ENCODE results near the gene RTN4IP1.
A peak's percentile ranks its signal among the peaks of the same experiment; 100 is the strongest.

Gene RTN4IP1

DNA sequence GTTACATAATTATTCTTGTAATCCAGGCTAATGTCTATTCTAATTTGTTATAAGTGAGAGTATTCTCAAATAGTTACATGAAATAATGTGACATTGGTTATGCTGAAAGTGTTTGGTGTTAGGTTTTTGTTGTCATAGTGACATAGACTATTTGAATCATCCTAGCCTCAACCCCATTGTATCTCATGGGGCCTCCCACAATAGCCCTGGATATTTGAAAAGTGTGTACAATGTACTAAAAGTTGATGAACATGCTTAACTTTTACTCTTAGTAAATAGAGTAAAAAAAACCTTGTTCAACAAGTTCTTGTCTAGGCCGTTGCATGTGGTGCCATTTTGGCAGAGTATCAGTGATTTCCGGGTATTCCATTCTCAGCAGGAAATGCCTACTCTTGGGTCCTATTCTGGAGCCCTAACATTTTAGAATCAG lies 83.0 kb downstream of the RTN4IP1 start:
- no peak for DNase-seq

DNA sequence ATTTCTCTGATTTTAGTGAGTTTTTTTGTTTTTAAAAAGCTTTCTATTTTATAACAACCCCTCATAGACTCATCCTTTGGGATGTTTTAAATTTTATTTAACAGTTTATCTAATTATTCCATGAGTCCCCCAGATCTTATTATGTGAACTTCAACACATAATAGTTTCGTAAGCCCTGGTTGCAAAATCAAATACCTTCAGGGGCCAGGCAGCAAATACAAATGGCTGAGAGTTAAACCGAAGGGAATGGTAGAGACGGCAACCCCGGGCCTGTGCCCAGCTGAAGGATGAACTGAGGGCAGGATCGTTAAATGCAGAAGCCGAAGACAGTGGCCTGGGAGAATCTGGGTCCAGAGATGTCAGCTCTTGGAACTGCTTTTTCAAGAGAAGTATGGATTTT lies 88.4 kb downstream of the RTN4IP1 start:
- no peak for DNase-seq

DNA sequence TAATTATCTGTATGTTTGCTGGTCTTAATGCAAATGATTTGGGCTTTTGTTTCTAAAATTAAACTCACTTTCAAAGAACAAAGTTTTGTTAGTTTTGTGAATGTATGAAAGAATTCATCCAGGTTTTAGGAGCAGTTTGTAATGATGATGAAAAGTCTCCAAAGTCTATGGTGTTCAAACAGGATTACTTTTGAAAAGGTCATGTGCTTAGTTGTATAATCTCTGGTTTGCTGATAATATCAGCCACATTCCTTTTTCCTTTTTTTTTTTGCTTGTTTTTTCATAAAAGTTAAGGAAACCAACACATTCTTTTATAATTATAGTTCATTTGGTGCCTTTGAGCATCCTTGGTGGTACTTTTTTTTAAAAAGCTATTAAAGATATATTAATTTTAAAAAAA lies 88.9 kb downstream of the RTN4IP1 start:
- DNase-seq = no peak

DNA sequence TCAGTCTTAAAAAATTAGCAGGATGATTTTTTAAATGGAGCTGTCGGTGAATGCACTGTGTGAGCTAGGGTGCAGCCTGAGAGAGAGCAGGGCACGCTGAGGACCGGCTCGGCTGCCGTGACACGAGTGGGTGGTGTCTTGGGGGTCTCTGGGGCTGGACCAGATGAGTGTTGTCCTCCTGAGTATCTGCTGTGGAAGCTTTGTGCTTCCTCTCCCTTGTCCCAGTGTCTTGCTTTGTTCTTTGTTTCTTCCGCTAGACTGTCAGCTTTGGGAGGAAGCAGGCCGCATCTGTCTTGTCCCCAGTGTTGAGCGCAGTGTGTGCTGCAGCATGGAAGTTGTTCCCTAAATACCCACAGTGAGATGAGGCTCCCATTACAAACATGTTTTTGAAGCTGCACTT lies 89.4 kb downstream of the RTN4IP1 start:
- peak; percentile 50 for DNase-seq

DNA sequence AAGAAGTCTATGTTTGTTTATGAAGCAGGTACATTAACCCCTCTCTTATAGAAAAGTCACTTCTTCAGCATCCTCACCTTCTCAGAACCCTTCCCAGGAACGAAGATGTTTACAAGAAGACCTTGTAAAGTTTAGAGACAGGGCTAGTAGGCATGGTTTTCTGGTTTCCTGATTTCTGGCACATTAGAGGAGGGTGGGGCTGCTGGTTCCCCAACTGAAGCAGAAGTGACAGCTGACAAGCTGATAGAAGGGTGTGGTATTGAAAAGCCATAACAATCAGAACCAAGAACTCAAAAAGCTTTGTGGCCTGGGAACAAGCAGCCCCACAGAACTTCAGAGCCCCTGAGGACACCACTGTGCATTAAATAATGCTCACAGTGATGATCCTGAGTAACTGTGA lies 91.2 kb downstream of the RTN4IP1 start:
- no peak for DNase-seq

DNA sequence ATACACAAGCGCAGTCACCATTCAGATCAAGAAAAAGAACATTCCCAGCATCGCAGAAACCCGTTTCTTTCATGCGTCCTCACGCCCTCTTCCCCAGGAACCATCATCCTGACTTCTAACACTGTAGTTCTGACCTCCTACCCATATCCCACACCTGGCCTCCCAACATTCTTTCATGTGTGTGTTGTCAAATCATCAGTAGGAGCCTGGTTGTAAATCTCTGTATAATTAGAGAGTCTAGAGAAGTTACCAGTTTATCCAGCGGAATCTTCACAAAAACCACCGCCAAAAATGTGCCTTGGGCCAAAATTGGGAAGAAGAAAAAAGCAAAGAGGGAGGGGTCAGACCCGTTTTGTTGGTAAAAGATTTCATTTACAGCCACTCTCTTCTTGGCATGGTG lies 91.6 kb downstream of the RTN4IP1 start:
- DNase-seq = no peak

DNA sequence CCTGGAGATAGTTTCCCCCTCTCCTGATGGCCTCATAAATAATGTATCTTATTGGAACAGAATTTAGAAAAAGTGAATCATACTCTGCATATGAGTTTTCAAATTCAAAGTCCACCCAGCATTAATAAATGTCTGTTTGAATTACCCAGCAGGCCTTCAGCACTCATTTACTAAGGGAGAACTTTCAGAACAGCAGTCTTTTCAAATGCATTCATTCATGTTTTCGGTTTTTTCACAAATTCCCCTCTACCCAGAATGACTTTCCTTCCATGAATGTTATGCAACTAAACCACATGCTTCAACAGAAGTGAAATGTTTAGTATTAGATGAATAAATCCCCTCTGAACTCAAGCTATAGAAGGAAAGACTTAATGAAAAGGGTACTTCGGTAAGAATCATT lies 92.4 kb downstream of the RTN4IP1 start:
- no peak for DNase-seq

DNA sequence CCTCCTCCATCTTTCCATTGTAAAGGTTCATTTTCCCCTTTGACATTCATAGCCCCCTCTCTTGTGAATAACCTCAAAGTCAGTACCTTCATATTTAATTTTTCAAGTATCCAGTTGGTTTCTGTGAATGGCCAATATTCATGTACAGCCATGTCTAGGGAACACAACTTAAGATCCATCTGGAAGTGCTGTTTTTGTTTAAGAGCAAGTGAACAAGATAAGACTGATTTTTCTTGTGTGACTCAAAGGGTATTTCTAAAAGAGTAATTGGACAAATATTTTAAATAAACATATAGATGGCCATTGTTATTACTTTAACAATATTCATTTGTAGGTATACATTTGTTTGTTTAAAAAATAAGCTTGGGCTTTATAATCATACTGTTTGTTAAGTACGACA lies 92.9 kb downstream of the RTN4IP1 start:
- no peak for DNase-seq

DNA sequence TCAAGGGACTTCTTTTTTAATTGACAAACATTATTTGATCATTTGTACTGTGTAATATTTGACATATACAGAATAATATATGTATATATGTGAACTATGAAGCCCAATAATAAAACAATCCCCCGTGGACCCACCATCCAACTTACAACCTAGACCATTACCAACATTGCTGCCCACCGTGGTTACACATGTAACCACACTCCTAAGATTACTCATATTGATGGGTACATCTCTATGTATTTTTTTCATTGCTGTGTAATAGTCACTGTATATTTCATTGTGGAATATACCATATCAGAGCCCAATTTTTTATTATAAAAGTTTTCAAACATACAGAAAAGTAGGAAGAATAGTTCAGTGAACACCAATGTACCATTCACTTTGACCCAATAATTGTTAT lies 94.3 kb downstream of the RTN4IP1 start:
- no peak for DNase-seq

DNA sequence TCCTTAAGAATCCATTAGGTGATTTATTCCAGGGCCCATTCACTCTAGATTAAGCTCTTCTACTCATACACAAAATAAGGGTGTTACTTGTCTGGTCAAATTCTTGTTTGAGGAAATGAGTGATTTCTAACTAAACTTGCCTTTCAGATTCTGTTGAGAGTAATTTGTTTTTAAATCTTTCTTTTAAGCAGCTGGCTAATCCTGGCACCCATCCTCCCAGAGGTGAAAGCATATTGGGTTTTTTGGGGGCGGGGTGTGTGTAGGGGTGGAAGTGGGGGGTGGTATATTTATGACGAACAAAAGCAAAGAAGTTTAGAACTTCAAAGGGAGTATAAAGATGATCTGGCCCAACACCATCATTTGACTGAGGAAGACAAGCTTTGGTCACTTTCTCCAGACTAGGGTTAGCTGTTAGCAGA lies 94.7 kb downstream of the RTN4IP1 start:
- DNase-seq = no peak

DNA sequence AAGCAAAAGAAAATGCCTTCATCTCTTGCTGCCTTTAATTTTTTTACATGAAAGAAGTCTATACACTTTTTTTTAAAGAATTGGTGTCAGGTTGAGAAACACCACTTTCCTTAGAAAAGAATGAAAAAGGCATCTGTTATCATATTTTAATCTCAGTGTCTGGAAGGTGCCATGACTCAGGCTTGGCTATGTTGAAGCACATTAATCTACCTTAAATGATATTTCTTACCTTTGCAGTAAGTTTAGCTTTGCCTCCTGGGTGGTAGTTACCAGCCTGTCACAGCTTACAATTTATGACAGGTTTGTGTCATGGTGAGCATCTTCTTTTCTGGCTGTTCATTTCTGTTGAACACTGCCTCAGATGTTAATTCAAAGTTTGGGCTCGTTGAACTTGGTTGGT lies 95.3 kb downstream of the RTN4IP1 start:
- DNase-seq = no peak

DNA sequence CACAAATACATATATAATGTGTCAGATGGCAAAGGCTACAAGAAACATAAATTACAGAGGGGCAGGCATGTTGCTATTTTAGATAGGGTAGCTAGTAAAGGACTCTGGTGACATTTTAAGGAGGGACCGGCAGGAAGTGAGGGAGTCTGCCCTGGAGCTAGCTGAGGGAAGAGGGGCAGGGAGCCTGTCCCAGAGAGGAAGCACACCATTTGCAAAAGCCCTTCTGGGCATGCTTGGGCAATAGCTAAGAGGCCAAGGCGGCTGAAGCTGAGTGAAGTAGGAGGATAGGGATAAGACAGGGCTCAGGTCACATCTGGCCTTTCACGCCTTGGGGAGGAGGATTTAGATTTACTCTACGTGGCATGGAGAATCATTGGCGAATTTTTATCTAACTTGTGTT lies 96.2 kb downstream of the RTN4IP1 start:
- DNase-seq = no peak

DNA sequence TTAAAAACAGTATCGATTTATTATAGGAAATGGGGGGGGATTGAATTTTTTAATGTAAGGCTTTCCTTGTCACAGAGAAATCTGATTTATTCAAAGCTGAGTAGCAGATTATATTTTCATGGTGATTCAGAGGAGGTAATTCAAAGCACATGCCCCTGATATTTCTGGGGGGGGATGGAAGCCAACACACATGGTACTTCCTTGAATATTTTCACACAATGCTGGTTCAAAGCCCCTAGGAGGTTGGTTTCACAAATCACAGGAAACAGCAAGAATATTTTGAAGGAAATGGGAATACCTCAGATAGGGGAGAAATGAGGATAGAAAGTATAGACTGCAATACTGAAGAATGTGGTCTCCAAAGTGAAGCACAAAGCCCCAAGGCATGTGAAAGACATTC lies 98.8 kb downstream of the RTN4IP1 start:
- DNase-seq = no peak

DNA sequence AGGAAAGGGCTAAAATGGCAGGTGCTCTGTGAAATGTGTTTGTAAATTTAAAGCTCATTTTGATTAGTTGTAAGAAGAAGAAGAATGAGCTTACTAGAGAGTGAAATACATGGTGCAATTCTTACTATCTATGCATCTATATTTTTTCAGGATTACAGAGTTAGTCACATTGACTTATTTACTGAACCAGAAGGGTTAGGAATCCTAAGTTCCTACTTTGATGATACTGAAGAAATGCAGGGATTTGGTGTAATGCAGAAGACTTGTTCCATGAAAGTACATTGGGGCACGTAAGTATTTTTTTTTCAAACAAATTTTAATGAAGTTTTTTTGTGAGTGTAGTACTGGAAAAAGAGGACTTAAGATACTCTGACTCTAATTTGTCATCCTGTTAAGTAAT lies 99.3 kb downstream of the RTN4IP1 start:
- DNase-seq = no peak

DNA sequence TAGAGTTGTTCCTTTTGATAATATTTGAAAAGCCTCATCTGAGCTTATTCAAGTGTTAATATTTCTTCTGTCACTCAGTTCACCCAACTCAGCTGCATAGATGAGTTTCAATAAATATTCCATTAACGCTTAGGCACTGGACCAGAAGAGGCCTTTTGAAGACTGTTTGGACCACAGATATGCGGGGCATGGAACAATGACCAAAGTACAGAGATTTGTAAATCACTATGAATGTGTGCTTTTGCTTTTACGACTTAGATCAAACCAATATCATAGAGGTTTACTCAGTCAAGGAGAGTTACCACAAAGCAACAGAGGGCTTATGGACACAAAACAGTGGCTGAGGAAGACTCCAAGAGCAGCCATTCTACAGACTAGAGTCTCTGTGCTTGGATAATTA lies 99.9 kb downstream of the RTN4IP1 start:
- DNase-seq = no peak

DNA sequence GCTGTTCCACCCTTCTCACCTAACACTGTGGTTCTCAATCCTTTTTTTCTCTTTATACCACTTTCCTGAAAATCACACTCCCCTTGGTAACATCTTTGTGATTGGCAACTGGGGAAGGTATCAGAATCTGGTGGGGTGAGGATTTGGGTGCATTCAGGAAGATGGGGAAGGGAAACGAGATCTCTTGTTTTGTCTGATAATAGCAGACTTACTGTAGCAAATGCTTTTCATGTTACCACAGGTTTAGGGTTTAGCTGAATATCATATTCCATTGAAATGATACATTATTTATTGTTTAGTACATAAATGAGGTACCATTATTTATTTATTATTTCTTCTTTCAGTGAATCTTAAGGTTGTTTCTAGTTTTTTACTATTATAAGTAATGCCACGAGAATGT lies 100.8 kb downstream of the RTN4IP1 start:
- no peak for DNase-seq

DNA sequence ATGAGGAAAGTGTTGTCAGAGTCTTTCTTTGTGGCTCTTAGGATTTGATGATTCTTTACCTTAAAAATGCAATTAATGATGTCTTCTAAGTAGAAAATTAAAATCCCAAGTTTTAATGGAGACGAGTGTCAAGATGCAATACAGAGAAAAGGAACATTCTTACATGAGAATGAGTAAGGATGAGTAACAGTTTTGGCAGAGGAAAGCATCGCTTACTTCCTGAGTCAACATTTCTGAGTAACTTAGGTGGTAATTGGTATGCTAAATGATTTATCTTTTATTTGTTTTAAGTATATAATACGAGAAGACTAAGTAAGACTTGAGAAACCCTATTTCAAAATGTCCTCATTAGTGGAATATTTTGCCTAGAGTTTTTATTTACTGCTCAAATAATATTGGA lies 101.3 kb downstream of the RTN4IP1 start:
- DNase-seq = no peak

DNA sequence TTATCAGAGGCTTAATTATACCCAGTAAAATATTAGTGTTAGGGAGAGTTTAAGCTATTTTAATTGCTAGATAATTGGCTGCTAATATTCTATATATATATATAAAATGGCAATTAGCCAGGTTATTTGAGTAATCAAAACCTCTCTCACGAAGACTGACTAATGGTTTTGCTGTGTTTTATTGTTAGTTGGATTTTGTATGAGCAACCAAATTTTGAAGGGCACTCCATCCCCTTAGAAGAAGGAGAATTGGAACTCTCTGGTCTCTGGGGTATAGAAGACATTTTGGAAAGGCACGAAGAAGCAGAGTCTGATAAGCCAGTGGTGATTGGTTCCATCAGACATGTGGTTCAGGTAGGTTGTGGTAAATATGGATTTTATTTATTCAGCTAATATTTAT lies 102.2 kb downstream of the RTN4IP1 start:
- DNase-seq = no peak

DNA sequence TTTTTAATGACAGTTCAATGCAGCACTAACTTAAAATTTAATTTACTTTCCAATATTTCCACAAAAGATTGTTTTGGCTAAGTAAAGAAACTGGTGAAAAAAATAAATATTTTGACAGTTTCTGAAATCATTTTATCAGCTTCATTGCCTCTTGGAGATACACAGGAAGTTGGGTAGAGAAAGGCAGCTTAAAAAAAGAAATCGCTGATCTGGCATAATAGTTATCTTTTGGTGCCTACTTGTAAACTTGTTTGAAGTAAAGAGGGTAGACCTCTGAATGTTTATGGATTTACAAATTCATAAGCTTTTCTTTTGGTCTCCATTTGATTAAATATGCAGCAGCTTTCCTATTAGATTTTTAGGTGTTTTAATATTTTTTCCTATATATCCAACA lies 103.4 kb downstream of the RTN4IP1 start:
- DNase-seq = no peak

DNA sequence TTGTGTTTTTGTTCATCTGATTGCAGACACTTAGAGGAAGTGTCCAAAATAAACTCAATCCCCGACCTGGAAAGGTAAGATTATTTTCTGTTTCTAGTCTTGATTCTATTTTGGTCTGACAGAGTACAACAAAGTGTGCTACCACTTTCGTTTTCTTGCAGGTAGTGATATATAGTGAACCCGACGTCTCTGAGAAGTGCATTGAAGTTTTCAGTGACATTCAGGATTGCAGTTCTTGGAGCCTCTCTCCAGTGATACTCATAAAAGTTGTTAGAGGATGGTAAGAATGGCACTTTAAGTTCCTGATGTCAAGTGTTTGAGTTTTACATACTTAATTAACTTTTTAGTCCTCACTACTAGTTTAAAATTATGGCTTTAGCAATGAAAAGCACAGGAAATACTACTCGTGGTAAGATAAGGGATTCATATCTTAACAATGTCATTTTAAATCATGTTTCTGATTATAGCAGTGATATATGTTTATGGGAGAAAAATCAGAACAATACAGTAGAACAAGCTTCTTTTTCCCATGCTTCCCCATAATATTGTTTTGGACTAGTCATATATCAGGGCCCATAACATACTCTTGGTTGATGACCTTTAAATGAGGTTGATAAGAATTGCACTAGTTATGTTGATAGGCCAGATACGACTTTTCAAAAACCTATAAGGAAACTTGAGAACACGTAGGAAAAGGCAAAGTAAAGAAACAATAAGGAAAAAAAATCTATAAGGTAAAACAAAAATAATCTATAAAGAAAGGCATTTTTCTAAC lies 104.0 kb downstream of the RTN4IP1 start:
- DNase-seq = no peak

DNA sequence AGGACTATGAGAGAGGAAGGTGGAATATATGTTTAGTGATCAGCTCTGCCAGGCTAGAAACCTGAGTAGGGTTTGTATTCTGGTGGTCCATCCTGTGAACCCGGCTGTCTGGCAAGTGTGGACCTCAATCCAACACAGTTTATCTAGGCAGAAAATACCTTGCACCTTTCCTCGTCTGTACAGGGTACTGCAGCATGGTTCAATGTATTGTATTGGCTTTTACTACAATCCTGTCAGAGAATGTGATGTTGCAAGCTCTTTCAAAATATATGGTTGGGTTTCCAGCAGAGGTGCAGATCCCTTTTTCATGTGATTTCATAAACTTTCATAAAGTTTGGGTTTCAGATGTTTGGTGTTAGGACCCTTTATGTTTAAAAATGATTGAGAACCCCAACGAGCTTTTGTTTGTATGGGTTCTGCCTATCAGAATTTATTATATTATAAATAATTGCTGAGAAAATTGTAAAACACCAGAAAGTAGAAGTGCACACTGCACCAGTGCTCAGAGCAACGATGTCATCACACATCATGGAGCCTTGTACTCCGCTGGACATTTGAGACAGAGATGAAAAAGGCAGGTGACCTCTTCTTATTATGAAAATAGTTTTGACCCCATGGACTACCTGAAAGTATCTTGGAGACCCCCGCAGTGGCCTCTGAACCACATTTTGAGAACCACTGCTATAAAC lies 106.6 kb downstream of the RTN4IP1 start:
- DNase-seq = no peak
